ELF-1 (cell line): Measurements from ENCODE around the gene DNASE1L2.

Experiments
- DNase-seq: peaks from one replicate; pipeline ENCODE4 v3.0.0-alpha.2; 2016; ENCODE audit warnings: low read depth, low spot score

Gene DNASE1L2, protein sequence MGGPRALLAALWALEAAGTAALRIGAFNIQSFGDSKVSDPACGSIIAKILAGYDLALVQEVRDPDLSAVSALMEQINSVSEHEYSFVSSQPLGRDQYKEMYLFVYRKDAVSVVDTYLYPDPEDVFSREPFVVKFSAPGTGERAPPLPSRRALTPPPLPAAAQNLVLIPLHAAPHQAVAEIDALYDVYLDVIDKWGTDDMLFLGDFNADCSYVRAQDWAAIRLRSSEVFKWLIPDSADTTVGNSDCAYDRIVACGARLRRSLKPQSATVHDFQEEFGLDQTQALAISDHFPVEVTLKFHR

DNA sequence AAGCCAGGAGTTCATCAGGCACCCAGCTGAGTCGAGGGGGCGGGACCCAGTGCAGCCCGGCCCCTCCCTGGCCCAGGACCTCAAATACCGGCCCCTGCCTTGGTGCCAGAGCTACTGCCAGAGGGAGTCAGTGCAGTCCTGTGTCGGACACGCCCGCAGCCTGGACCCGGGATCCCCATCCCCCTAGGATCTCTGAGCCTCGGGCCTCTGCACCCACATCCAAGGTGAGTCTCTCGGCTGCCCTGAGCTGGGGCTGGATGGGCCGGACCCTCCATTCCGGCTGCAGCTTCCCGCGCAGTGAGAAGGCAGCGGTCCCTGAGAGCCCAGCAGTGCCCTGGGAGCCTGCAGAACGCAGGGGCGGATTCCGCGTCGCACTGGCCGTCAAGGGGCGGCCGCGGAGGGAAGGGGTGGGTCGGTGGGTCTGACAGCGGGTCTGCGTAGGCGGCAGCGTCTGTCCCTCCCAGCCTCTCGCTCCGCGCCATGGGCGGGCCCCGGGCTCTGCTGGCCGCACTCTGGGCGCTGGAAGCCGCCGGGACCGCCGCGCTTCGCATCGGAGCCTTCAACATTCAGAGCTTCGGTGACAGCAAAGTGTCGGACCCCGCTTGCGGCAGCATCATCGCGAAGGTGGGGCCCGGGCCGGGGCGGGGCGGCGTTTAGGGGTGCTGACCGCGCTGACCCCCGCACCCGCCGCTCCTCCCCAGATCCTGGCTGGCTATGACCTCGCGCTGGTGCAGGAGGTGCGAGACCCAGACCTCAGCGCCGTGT lies at the start of gene DNASE1L2:
Gene DNASE1L2 (plus strand): TSS at position 108 of the 765 bp plus-strand sequence. CDS start 373 bp downstream, at position 481.
- DNase-seq = peak; percentile 79

DNA sequence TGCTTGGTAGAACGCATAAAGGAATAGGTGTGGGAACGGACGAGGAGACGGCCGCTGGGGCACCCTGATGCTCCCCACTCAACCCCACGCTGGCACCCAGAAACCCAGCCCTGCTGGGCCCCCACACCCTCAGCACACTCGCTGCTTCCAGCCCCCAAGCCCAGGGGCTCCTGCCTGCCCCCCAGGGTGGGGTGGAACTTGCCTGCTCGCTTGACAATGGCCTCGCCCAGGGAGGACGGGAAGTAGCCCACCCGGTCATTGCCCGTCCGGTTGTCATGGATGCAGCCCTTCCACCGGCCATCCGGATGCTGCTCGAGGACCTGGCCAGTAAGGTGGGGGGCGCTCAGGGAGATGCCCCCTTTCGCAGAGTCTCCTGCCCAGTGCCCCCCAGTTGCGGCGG lies 49.7 kb upstream of the DNASE1L2 start:
- DNase-seq = no peak

DNA sequence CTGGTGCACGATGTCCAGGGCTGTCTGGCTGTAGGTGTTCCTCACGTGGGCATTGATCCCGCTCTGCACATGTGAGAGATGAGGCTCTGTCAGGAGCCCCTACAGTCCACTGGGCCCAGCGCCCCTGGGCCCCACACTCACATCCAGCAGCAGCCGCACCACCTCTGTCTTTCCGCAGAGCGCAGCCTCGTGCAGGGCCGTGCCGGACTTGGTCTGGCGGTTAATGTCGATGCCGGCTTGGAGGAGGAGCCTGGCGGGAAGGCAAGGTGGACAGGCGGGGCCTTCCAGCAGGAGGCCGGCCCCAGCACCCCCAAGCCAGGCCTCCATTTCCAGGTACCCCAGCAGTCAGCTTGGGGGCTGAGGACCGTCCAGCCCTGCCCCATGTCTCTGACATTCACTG lies 49.0 kb upstream of the DNASE1L2 start:
- no peak for DNase-seq

DNA sequence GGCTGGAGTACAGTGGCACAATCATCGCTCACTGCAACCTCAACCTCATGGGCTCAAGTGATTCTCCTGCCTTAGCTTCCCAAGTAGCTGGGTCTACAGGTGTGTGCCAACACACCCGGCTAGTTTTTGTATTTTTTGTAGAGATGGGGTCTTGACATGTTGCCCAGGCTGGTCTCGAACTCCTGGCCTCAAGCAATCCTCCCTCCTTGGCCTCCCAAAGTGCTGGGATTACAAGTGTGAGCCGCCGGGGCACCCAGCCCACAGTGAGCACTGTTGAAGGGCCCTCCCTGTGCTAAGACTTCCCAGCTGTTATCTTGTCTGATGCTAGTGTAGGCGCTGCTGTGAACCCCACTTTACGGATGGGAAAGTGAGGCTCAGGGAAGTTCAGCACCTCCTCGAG lies 47.8 kb upstream of the DNASE1L2 start:
- no peak for DNase-seq

DNA sequence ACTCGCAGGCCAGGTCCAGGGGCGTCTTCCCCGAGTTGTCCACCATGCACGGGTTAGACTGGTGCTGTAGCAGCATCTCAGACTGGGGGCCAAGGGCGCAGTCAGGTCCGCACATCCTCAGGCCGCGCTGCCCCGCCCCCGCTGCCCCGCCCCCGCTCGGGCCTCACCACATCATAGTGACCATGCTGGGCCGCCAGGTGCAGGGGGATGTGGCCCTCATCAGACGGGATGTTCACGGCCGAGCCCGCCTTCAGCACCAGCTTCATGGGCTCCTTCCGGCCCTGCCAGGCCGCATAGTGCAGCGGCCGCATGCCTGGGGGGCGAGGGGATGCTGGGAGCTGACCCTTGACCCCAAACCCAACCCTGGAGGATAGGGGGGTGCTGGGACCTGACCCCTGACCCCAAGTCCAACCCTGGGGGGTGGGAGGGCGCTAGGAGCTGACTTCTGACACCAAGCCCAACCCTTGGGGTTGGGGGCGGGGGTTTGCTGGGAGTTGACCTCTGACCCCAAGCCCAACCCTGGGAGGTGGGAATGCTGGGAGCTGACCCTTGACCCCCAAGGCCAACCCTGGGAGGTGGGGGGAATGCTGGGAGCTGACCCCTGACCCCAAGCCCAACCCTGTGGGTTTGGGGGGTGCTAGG lies 46.9 kb upstream of the DNASE1L2 start:
- peak; percentile 35 for DNase-seq

DNA sequence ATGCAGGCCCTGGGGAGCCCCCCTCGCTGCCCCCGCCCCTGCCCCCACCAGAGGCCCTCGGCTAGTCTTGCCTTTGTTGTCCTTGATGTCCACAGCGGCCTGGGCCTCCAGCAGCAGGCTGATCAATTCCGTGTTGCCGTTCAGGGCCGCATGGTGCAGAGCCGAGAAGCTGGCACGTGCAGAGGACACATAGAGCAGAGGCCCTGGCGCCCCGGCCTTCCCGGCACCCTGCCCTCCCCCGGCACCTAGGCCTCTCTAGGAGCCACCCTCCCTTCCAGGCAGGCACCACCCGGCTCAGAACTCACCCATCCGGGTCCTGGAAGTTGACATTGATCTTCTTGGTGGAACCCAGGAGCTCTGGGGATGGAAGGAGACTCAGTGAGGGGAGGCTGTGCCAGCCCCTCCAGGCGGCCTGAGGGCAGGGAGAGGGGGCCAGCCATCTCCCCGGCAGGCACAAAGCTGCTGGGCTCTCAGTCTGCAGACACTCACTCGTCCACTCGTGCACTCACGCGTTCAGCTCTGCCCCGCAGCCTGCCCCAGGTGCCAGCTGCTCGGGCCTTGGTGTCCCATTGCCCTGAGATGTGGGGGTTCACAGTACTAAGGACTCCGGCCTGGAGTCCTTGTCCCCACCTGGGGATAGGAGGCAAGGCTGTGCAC lies 46.1 kb upstream of the DNASE1L2 start:
- DNase-seq = no peak

DNA sequence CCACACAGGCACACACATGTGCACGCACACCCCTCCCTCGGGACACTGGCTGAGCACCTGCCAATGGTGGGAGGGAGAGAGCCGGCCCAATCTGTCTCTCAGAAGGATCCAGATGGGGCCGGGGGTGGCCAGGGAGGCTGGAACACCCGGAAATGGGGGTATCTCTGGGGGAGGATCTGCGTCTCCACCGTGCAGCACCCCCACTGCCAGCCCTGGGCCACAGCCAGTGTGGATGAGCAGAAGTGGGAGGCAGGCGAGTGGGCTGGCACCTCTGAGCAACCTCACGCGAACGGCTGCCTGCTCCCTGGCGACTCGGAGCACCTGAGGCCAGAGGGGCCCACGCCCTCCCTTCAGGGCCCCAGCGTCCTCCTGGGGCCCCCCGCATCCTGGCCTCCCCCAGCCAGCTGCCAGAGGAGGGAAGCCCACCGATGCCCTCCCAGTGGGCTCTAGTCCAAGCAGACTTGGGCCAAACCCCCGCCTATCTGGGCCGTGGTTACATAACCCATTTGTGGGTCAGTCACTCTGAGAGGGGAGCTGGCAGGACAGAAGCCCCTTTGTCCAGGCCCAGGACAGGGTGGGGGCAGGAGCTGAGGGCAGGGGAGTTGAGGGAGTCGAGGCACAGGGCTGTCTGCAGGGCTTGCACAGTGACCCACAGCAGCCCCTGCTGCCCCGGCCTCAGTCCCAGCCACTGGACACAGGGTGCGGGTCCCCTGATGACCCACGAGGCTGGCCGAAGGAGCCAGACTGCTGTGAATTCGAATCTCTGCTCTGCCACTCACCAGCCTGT lies 45.4 kb upstream of the DNASE1L2 start:
- DNase-seq = no peak

DNA sequence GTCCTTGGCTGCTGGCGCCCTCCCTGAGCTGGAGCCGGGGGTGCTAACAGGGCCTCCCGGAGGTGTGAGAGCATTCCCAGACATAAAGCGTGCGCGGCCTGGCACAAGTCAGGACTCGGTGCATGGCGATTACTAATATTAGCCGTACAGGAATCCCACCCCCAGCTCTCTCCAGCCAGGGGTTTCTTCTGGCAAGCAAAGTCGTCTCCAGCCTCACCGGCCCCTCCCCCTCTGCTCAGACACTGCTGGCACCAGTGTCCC lies 44.9 kb upstream of the DNASE1L2 start:
- DNase-seq = no peak

DNA sequence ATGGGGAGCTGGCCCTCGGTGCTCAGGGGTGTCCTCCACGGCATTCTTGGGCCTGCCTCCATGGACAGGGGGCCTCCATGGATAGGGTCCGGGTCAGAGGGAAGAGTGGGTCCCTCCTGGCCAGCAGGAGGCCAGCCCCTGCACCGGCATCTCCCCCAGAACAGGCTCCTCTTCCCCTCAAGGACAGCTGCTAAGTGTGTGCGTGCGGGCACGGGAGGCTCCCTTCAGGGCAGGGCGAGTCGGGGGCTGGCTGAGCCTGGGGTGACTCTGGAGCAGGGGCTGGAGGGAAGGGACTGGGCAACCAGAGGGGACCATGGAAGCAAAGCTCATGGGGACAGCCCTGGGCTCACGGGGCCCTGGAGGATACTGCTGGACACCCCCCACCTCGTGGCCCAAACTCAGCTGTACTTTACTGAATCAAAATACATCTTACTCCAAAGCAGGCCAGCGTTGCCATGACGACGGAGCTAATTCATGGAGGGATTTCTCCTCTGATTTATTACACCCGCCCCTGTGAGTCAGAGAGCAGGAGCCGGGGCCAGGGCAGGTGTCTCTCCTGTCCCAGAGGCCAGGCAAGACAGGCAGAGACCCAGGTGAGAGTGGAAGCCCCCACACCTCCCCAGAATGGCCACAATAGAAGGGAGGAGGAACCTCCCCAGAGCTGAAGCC lies 41.9 kb upstream of the DNASE1L2 start:
- no peak for DNase-seq

DNA sequence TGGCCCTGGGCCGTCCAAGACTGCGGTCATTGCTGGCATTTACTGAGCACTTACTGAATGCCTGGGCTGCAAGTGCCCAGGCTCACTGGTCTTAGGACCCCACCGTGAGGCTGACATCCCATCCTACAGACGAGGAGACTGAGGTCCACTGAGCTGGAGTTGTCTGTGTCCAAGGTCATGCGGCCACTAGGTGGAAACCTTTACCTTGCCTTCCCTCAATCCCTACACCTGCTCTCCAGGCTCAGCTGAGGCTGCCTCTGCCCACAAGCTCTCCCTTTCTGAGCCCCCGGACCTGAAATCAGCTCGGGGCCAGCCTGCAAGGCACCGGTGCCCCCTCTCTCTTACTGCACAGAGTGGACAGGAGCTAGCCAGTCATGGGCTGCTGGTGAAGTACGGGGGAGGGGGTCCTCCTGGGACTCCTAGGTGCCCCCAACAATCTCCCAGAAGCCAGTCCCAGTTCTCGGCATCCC lies 41.4 kb upstream of the DNASE1L2 start:
- DNase-seq = peak; percentile 85

DNA sequence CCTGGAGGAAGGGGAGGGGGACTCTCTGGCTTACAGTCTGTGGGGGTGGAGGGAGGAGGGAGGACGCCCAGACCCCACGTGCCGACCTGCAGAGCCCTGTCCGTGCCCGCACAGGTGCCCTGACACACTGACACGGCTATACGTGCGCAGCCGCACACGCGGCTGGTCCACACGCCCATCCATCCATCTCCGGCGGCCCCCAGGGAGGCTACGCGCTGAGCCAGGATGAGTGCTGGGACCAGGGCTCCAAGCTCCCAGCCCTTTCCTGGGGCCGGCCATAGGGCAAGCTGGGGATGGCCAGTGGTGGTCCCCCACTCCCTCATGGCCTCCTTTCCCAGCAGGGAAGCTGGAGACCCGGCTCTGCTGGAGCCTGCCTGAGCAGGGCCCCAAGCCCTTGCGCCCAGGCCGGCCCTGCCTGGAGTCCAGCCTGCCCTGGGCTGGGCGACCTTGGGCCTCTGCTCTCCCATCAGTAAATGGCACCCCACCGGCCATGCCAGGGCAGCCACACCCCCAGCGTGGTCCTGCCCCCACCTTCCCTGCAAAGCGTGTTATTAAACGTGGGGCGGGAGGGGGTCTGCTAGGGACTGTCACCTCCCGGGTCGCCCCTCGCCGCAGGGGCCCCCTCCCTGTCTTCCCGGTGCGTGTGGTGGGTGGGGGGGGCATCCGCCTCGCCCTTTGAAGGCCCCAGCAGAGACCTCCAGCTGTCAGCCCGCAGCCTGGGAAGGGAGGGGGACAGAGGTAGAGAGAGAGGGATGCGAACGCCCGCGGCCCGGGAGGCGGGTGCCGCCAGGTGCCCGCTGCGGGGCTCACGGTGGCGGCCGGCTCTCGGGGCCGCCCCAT lies 40.7 kb upstream of the DNASE1L2 start:
- no peak for DNase-seq

DNA sequence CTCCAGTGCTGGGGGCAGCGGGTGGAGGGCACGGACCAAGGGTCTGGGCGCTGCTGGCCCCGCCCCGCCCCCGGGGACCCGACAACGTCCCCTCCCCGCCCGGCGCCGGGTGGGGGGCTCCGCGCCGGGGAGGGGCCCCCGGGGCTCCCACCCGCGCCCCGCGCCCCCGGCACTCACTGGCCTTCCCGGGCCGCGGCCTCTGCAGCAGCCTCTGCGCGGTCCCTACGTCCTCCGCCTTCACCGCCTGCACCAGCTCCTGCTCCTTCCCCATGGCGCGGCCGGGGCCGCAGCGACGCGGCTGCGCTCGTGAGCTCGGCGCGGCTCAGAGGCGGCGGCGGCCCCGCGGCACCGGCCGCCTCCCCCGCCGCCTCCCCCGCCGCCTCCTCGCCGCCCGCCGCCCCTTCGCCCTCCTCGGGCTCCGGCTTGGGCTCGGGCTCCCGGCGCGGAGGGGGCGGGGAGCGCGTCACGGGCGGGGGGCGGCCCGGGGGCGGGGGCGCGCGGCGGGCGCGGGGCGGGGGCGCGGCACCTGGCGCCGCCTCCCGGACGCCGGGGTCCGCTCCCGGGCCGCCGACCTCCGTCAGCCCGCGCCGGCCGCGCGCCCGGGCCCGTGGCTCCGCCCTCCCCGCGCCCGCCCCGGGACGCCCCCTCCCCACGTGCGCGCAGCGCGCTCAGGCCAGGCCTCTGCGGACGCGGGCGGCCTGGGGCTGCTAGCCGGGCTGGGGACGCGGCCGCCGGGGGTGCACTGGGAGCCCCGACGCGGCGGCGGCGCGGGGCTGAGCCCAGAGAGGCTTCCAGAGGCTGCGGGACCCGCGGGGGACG lies 39.9 kb upstream of the DNASE1L2 start, which contains the start of gene CASKIN1:
Gene CASKIN1 (minus strand): TSS at position 444 of the 819 bp plus-strand sequence. CDS start 173 bp downstream, at position 271.
- DNase-seq = no peak

DNA sequence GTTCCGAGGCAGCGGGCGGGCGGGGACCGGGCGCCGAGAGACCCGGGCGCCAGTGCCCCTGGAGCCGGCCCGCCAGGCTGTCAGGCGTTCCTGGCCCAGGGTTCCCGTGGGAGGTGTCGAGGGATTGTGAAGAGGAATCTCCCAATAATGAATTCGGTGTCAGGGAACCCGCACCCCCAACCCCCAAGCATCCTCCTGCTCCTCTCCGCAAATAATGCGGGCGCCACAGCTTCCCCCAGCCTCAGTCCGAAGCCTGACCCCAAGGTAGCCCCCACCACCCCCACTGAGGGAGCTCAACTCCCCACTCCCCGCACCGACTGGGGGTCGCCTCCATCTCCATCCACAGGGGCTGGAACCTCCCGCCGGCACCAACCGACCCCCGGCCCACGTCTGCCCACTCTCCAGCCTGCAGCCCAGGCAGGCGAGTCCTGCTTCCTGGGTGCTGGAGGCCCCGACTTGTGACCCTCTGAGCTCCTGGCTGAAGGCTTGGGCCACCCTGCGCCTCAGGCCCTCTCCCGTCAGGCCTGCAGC lies 39.2 kb upstream of the DNASE1L2 start:
- no peak for DNase-seq

DNA sequence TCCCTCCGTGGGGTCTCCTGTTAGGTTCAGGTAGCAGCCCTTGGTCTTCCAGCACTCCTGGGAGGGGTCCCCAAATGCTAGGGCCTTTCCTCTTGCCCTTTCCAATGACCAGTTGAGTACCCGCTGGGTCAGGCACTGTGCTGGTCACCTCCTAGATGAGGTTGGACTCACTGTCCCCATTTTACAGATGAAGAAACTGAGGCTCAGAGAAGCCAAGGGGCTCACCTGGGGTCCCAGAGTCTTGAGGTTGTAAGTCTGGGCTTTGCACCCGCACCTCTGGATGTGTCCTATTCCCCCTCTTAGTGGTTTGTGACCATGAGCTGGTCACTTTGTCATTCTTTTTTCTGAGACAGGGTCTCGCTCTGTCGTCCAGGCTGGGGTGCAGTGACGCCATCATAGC lies 38.5 kb upstream of the DNASE1L2 start:
- DNase-seq = no peak

DNA sequence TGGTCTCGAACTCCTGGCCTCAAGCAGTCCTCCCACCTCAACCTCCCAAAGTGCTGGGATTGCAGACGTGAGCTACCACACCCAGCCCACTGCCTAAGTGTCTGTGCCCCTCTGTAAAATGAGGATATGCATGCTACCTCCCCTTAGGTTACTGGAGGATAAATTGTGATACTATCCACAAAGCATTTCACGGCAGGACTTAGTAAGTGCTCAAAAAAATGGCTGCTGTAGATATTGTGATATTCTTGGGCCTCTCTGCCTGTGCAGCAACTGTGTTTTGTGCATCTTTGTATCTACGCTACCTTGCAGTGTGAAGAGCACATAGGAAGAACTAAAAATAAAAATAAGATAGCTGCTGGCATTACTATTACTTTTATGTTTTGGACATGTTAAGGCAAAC lies 38.0 kb upstream of the DNASE1L2 start:
- DNase-seq = no peak

DNA sequence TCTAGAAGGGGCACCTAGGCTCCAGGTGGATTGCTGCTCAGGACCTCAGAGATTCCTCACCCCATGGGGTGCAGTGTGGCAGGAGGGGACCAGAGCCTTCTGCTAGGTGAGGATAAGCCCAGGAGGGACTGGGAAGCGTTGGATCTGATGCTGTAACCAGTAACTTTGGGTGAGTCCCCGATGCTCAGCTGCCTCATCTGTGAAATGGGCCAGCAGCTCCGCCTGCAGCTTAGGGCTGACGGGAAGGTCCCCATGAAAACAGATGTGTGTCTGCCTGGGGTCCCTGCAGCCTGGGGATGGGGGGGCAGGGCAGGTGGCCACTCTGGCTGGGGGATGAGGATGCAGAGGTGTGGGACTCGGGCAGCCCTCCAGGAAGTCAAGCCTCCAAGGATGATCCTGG lies 37.1 kb upstream of the DNASE1L2 start:
- DNase-seq = no peak

DNA sequence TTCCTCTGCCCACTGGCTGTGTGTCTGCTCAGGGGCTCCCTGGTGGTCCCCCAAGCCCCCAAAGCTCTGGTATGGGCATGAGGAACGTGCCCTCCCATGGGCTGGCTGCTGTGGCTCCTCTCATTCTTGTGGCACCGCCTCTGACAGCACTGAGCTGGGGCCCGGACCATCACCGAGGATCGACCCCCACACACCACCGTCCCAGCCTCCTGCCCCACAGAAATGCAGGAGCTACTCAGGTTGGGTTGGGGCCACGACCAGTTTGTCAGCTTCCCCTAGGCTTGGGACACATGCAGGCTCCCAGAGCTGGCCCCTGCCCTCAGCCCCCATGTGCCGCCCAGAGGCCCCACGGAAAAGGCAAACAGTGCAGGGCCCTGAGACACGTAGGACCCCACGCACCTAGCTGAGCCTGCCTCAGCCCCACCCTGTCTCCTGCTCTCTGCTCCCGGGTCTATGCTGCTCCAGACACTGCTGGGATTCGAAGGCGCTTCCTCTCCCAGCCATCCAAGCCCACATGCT lies 36.6 kb upstream of the DNASE1L2 start:
- no peak for DNase-seq

DNA sequence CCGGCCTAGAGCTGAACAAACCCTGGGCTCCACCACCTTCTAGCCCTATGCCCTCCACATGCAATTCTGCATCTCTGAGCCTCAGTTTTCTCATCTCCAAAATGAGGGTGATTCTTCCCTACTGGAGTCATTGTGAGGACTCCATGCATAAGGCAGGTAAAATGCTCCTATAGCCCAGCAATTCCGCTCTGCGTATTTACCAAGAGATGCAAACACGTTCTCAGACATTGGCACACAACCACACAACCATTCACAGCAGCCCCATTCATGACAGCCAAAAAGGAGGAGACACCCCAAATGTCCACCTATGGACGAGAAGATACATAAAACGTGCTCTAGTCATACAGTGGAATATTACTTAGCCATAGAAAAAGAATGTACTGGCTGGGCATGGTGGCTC lies 35.9 kb upstream of the DNASE1L2 start:
- DNase-seq = no peak
